GM12878 (cell line): ENCODE measurements around the gene TMOD3. TPM values are rescaled to one million over a fixed set of nuclear protein-coding genes. Genes with fewer than 3 reads are reported as not detected.

ENCODE experiments used
- ATAC-seq: fragments of 200-7000 bp; cut with Tn5 transposase; 3 replicates; pipeline ENCODE4 v1.9.1; 2020; ENCODE audit warnings: mild to moderate bottlenecking, moderate library complexity
- BruUV-seq: library from RNA; stranded (reverse); fragments of 400-500 nt; replicated peaks from 2 replicates; lab custom pipeline; 2021; lab: Mats Ljungman, UMichigan
- CTCF ChIA-PET: fragments of 300-600 bp; sonication (Branson Sonifier 250); formaldehyde crosslinking; extraction: SDS; loops from one replicate; lab custom pipeline; 2021; ENCODE audit warnings: inconsistent platforms; lab: Yijun Ruan, JAX
- POLR2A ChIA-PET: fragments of 350-600 bp; formaldehyde crosslinking; extraction: SDS; loops from one replicate; lab custom pipeline; 2021; ENCODE audit warnings: inconsistent platforms; lab: Charles Lee
- RAD21 ChIA-PET: fragments of 300-600 bp; sonication (Branson Sonifier 250); formaldehyde crosslinking; loops from one replicate; lab custom pipeline; 2023; ENCODE audit warnings: antibody characterized with exemption; ENCODE audit not compliant: unreplicated experiment; lab: Charles Lee
- SMC1A ChIA-PET: fragments of 300-600 bp; sonication (Branson Sonifier 250); formaldehyde crosslinking; loops from one replicate; lab custom pipeline; 2023; ENCODE audit not compliant: unreplicated experiment, uncharacterized antibody; lab: Charles Lee
- DNase-seq: peaks from one replicate; pipeline ENCODE4 v3.0.0-alpha.2; 2011; ENCODE audit warnings: low read depth, low spot score
- FAIRE-seq: peaks from 3 replicates; lab custom pipeline; 2011; peaks lifted over from hg19 to GRCh38; lab: Jason Lieb, UNC
- H2AFZ ChIP-seq: 2 replicates; pipeline ENCODE4 v1.6.0; 2011; ENCODE audit warnings: low read depth, low read length, control low read depth; ENCODE audit not compliant: control insufficient read depth
- H3K27ac ChIP-seq: 2 replicates; pipeline ENCODE4 v1.5.1; 2011; ENCODE audit warnings: control low read depth; ENCODE audit not compliant: control insufficient read depth, insufficient read depth
- H3K27me3 ChIP-seq, 2 experiments: replicated peaks in 1 of 2; 2 replicates each; pipeline versions ENCODE4 v1.6.0 to v1.6.1; 2011; ENCODE audit warnings: low read length in 1 of 2; ENCODE audit not compliant: control insufficient read depth in 2 of 2, insufficient read depth in 2 of 2
- H3K36me3 ChIP-seq, 2 experiments: 2 replicates each; pipeline ENCODE4 v1.5.1; 2011; ENCODE audit warnings: low read length in 1 of 2; ENCODE audit not compliant: control insufficient read depth in 2 of 2, insufficient read depth in 2 of 2
- H3K4me1 ChIP-seq: 2 replicates; pipeline ENCODE4 v1.6.1; 2011; ENCODE audit warnings: mild to moderate bottlenecking, low read length, moderate library complexity, mixed read lengths; ENCODE audit not compliant: control insufficient read depth, insufficient read depth
- H3K4me2 ChIP-seq: 2 replicates; pipeline ENCODE4 v1.6.0; 2011; ENCODE audit warnings: control low read depth; ENCODE audit not compliant: control insufficient read depth, insufficient read depth
- H3K4me3 ChIP-seq: fragments of 200-600 bp; sonication (generic); 2 replicates; pipeline ENCODE4 v1.5.1; 2016
- H3K79me2 ChIP-seq: 2 replicates; pipeline ENCODE4 v1.6.0; 2011; ENCODE audit warnings: low read length; ENCODE audit not compliant: control insufficient read depth, insufficient read depth
- H3K9ac ChIP-seq: 2 replicates; pipeline ENCODE4 v1.8.0; 2011; ENCODE audit warnings: low read length, control low read depth, mixed read lengths; ENCODE audit not compliant: control insufficient read depth, insufficient read depth
- H3K9me3 ChIP-seq: replicated peaks from 3 replicates; pipeline ENCODE4 v1.5.1; 2011; ENCODE audit warnings: mild to moderate bottlenecking, low read length; ENCODE audit not compliant: control insufficient read depth, insufficient read depth
- H4K20me1 ChIP-seq: 2 replicates; pipeline ENCODE4 v1.6.0; 2011; ENCODE audit not compliant: control insufficient read depth, insufficient read depth
- CTCF ChIP-seq, 3 experiments: IDR thresholded peaks in 2 of 3; conservative IDR thresholded peaks in 1 of 3; 2 replicates each; pipeline ENCODE4 v1.5.1; 2011; ENCODE audit warnings: low read depth in 3 of 3, low read length in 3 of 3, mild to moderate bottlenecking in 3 of 3, control low read depth in 2 of 3, moderate library complexity in 2 of 3, inconsistent platforms in 1 of 3, mixed read lengths in 1 of 3; ENCODE audit not compliant: control insufficient read depth in 2 of 3, insufficient read depth in 1 of 3; ENCODE audit errors: extremely low read depth in 1 of 3
- DPF2 ChIP-seq: fragments of 450-650 bp; IDR thresholded peaks from 2 replicates; pipeline ENCODE4 v1.6.1; 2017; ENCODE audit warnings: mild to moderate bottlenecking
- RAD21 ChIP-seq: IDR thresholded peaks from 2 replicates; pipeline ENCODE4 v1.6.1; 2011; ENCODE audit warnings: mild to moderate bottlenecking, low read depth, low read length, moderate library complexity; ENCODE audit not compliant: insufficient read depth
- SIX5 ChIP-seq: IDR thresholded peaks from 2 replicates; pipeline ENCODE4 v1.6.1; 2011; ENCODE audit warnings: mild to moderate bottlenecking, low read depth, low read length, moderate library complexity; ENCODE audit not compliant: severe bottlenecking
- SRF ChIP-seq, 2 experiments: IDR thresholded peaks; 2 replicates each; pipeline ENCODE4 v1.6.1; 2011; ENCODE audit warnings: low read depth in 2 of 2, low read length in 2 of 2, mild to moderate bottlenecking in 1 of 2, moderate library complexity in 1 of 2
- WGBS: methylation state at CpG from one replicate; pipeline ENCODE4 v1.1.6; 2016; ENCODE audit warnings: low lambda C conversion rate; ENCODE audit not compliant: insufficient replicate concordance, insufficient coverage; ENCODE audit errors: missing lambda C conversion rate; 5-methylcytosine and 5-hydroxymethylcytosine counted together
- in situ Hi-C: fragments of 300-500 bp; cut with MboI; formaldehyde crosslinking; loops from 9 replicates; pipeline ENCODE4 v1.14.3; 2018; ENCODE audit warnings: mixed read lengths
- intact Hi-C: fragments of 100-400 bp; cut with micrococcal nuclease; formaldehyde crosslinking; loops from one replicate; pipeline ENCODE4 v1.14.2; 2022; ENCODE audit not compliant: unreplicated experiment
- polyA plus RNA-seq, 11 experiments: library from polyadenylated mRNA; depleted of rRNA in 4 of 11; unstranded in 6 of 11; stranded (reverse) in 5 of 11; fragments of >200 nt; fragmentation: Nextera tagmentation in 4 of 11; fragmentation: Illumina TruSeq in 1 of 11; extraction: Ambion mirVana in 4 of 11; extraction: Trizol in 1 of 11; gene quantifications; 1 replicate in 1 of 11; 2 replicates in 10 of 11; pipeline versions ENCODE4 v1.2.1 to v1.2.3, GENCODE V29; 2011 to 2016; ENCODE audit warnings: inconsistent platforms in 2 of 11, missing spikeins in 2 of 11, low read depth in 1 of 11
- total RNA-seq, 4 experiments: library from RNA; depleted of rRNA in 3 of 4; stranded (reverse); fragments of >200 nt in 3 of 4; fragmentation: Illumina TruSeq in 1 of 4; extraction: Trizol in 1 of 4; gene quantifications; 2 replicates each; pipeline versions ENCODE4 v1.2.1 to v1.2.3, GENCODE V29; 2013 to 2021

The TMOD3 gene
- total and polyA plus RNA-seq, 10 of the 15 experiments (the other 5 are each of a cell fraction or from before 2014, with no cell fraction given): 5.2 to 39.4 (median 22.5) TPM

DNA sequence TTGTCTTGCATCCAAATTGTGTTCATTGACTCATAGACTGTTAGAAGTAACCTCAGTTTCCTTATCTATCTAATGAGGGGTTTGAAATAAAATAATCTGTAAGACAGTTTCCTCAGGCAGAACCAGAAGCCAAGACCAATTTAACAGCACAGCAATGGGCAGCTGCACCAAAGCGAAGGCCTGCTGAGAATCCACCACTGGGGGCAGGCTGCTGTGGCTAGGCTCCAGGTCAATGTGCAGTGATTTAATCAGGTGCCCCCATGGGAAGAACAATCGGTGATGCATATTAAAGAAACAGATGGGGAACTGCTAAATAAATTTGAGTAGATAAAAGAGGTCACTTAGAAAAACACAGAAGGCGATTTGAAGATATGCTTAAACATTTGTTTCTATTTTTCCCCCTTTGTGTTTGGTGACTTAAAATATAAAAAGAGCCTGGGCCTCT is 28.0 kb upstream of the TMOD3 start:
- no peak for FAIRE-seq

More for the DNA sequence above, 28.0 kb upstream of the TMOD3 start:
- Histone ChIP-seq H3K9me3 (no peaks in the 10 kb centered on the region), H3K4me1 (no peaks in the 10 kb centered on the region; the same call in 1 of the 2 replicates), H3K36me3 (no peaks in the 10 kb centered on the region), H3K27ac (no peak overlapping the region), H3K27me3 (no peaks in the 10 kb centered on the region), H4K20me1 (no peaks in the 10 kb centered on the region), H2AFZ (no peak overlapping the region), H3K79me2 (no peaks in the 10 kb centered on the region), H3K9ac (no peak overlapping the region), H3K4me3 (no peak overlapping the region), H3K4me2 (no peak overlapping the region)
- ChIA-PET RAD21 (no interaction called here), SMC1A (interaction anchor here (0.9 to 1.0 kb wide), 3 partner anchors 42 to 151 kb away, joined by 3 to 4 read pairs (median 3); no protein-coding TSS in a partner anchor), POLR2A (no interaction called here), CTCF (interaction anchor here (1.0 to 1.3 kb wide), 3 partner anchors 24 to 151 kb away, joined by 3 to 4 read pairs (median 4); no protein-coding TSS in a partner anchor)
- DNase-seq: no peak
- TF ChIP-seq RAD21: 0 out of 2 replicates have a peak, but pooled peaks have one; percentile 4
- TF ChIP-seq DPF2: no peak
- TF ChIP-seq CTCF (IDR thresholded peaks at IDR 0.05 in 2 of 3, conservative IDR thresholded peaks at IDR 0.05 in 1 of 3; ENCODE audit: control insufficient read depth in 2 of 3, extremely low read depth in 1 of 3, insufficient read depth in 1 of 3, low read depth in 3 of 3, low read length in 3 of 3): peak; percentile 38 to 64 (median 55)
- no peak for TF ChIP-seq SRF (IDR thresholded peaks at IDR 0.05; ENCODE audit: low read depth in 2 of 2, low read length in 2 of 2)
- TF ChIP-seq SIX5: no peak
- ATAC-seq: peak; percentile 83
- WGBS: 57% methylated on average over 3 of the region's 3 CpGs
- no TSS peak for BruUV-seq
- in situ Hi-C loops: no loop called here
- intact Hi-C loops: no loop called here
